ENCODE data around the gene ACTRT2. TPM values are rescaled to one million over a fixed set of nuclear protein-coding genes. Genes with fewer than 3 reads are reported as not detected.

The ACTRT2 gene
- polyA plus RNA-seq, 1 donor = not detected

DNA sequence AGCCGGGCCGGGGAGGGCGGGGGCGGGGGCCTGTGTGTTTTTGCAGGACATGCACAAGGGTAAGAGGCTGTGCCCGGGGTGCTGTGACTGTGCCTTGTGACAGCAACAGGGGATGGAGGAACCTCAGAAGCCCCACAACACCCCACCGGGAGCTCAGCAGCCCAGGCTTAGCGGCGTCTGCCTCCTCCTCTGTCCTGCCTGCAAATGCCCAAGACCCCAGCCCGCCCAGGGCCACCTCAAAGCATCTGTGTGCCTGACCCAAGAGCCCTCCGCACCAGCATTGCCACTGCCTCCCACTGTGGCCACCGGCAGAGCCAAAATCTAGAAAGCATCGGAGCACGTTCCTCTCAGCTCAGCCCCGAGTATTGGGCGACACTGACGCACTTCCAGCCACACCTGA is 2.7 kb upstream of the ACTRT2 start:
- Histone ChIP-seq H3K36me3 (ENCODE audit: control insufficient read depth, insufficient read depth, low read length) (no peaks in the 10 kb centered on the region), H3K4me3 (ENCODE audit: low read length) (no peak overlapping the region), H3K27ac (ENCODE audit: low read length) (no peak overlapping the region), H3K27me3 (ENCODE audit: control insufficient read depth, insufficient read depth, low read length) (peaks cover 14% of the 10 kb centered on the region), H3K4me1 (ENCODE audit: control insufficient read depth, insufficient read depth, low read length) (peaks cover 9% of the 10 kb centered on the region), H3K9me3 (ENCODE audit: control insufficient read depth, low read depth, low read length) (peaks cover 9% of the 10 kb centered on the region)
- DNase-seq = no peak
- WGBS (ENCODE audit: insufficient coverage, low lambda C conversion rate) = no CpG with 5 or more reads among the region's 16 CpGs

DNA sequence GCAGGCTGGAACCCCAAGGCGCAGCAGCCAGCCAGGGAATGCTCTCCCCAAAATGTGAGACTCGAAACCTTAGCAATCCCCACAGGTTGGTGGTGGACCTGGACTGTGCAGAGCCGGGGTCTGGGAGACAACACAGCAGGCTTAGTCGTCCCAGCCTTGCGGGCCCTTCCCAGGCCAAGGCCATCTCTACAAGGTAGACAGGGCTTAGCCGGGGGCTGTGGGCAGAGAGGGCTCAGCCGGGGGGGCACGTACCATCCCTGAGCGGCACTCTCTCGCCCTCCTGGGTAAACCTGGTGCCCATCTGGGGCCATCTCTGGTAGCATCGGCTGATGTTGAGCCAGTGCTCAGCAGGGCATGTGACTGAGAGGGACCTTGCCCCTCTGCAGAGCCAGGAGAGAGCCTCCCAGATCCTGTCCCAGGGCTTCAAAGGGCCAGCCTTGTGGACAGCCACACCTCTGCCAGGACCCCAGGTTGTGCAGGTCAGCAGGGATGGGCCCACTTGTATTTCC is 2.2 kb upstream of the ACTRT2 start:
- peak in 1 of 2 donors; percentile 21 for DNase-seq
- Histone ChIP-seq H3K9me3 (ENCODE audit: control insufficient read depth, low read depth, low read length) (peaks cover 9% of the 10 kb centered on the region), H3K4me3 (ENCODE audit: low read length) (no peak overlapping the region), H3K36me3 (ENCODE audit: control insufficient read depth, insufficient read depth, low read length) (no peaks in the 10 kb centered on the region), H3K27me3 (ENCODE audit: control insufficient read depth, insufficient read depth, low read length) (peaks cover 14% of the 10 kb centered on the region), H3K27ac (ENCODE audit: low read length) (no peak overlapping the region), H3K4me1 (ENCODE audit: control insufficient read depth, insufficient read depth, low read length) (peaks cover 9% of the 10 kb centered on the region)
- WGBS (ENCODE audit: insufficient coverage, low lambda C conversion rate) = no CpG with 5 or more reads among the region's 11 CpGs

DNA sequence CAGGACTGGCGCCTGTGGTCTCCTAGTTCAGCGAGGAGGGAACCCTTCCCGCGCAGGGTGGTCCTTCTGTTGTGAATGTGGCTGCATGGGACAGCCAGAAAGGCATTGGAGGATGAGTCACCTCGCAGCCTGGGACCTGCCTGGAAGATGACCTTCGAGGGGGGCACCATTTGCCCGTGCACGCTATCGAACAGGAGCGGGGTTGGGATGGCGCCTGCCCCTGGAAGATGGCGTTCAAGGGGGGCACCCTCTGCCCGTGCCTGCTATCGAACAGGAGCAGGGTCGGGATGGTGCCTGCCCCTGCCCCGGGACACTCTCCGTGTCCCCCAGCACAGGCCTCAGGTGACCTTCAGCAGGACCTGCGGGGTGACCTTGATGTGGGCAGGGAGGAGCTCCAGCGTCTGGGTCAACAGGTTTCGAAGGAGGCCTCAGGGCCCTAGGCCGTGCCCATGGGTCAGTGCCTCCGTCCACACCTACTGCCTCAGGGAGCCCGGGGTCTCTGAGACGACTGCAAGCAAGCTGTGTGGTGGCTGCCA is 1.7 kb upstream of the ACTRT2 start:
- no peak for DNase-seq
- peaks cover 9% of the 10 kb centered on the region for H3K4me1 ChIP-seq (ENCODE audit: control insufficient read depth, insufficient read depth, low read length)
- no peak overlapping the region for H3K27ac ChIP-seq (ENCODE audit: low read length)
- peaks cover 11% of the 10 kb centered on the region for H3K27me3 ChIP-seq (ENCODE audit: control insufficient read depth, insufficient read depth, low read length)
- H3K4me3 ChIP-seq (ENCODE audit: low read length) = no peak overlapping the region
- H3K9me3 ChIP-seq (ENCODE audit: control insufficient read depth, low read depth, low read length) = peaks cover 9% of the 10 kb centered on the region
- H3K36me3 ChIP-seq (ENCODE audit: control insufficient read depth, insufficient read depth, low read length) = no peaks in the 10 kb centered on the region
- no CpG with 5 or more reads among the region's 24 CpGs for WGBS (ENCODE audit: insufficient coverage, low lambda C conversion rate)

DNA sequence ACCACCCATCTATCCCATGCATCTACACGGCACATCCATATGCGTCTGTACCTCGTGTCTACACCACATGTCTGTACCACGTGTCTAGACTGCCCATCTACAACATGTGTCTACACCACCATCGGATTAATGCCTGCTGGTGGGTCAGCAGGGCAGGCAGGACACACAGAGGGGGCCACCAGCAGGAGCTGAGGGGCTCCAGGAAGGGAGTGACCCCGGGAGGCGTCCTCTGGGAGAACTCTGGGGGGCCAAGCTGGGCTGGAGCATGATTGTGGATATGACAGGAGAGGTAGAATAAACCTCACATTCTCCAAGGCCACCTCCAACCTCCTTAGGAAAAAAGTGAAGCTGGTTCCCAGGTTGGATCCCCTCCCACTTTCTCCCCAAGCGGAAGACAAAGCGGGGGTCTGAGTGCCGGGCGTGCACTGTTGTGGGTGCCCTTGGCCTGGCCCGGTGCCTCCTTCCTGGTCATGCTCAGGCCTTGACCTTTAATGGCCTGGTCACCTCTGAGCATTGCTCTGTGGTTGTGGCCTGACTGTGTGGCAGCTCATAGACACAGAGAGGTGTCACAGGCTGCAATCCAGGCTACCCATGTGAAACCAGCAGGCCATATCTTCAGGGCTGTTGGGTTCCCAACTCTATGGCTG is 881 bp upstream of the ACTRT2 start:
- H3K4me1 ChIP-seq (ENCODE audit: control insufficient read depth, insufficient read depth, low read length) = peaks cover 9% of the 10 kb centered on the region
- no peaks in the 10 kb centered on the region for H3K36me3 ChIP-seq (ENCODE audit: control insufficient read depth, insufficient read depth, low read length)
- no CpG with 5 or more reads among the region's 12 CpGs for WGBS (ENCODE audit: insufficient coverage, low lambda C conversion rate)
- peaks cover 9% of the 10 kb centered on the region for H3K9me3 ChIP-seq (ENCODE audit: control insufficient read depth, low read depth, low read length)
- H3K27me3 ChIP-seq (ENCODE audit: control insufficient read depth, insufficient read depth, low read length) = peaks cover 3% of the 10 kb centered on the region
- DNase-seq = no peak
- H3K4me3 ChIP-seq (ENCODE audit: low read length) = no peak overlapping the region
- no peak overlapping the region for H3K27ac ChIP-seq (ENCODE audit: low read length)

DNA sequence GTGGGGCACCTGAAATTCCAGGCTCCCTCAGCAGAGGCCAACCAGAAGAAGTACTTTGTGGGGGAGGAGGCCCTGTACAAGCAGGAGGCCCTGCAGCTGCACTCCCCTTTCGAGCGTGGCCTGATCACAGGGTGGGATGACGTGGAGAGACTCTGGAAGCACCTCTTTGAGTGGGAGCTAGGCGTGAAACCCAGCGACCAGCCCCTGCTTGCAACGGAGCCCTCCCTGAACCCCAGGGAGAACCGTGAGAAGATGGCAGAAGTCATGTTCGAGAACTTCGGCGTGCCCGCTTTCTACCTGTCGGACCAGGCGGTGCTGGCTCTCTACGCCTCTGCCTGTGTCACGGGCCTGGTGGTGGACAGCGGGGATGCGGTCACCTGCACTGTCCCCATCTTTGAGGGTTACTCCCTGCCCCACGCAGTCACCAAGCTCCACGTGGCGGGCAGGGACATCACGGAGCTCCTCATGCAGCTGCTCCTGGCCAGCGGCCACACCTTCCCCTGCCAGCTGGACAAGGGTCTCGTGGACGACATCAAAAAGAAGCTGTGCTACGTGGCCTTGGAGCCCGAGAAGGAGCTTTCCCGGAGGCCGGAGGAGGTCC is 634 bp downstream of the ACTRT2 start:
- no peaks in the 10 kb centered on the region for H3K36me3 ChIP-seq (ENCODE audit: control insufficient read depth, insufficient read depth, low read length)

DNA sequence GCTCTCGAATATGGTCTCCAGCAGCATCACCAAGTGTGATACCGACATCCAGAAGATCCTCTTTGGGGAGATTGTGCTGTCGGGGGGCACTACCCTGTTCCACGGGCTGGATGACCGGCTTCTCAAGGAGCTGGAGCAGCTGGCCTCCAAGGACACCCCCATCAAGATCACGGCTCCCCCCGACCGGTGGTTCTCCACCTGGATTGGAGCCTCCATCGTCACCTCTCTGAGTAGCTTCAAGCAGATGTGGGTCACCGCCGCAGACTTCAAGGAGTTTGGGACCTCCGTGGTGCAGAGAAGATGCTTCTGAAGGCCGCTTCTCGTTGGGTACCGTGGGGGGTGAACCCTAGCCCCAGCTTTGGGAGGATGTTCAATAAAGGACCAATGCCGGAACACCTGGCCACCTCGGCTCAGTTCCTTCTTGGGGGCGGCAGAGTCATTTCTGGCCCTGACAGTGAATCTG is 1.3 kb downstream of the ACTRT2 start:
- no peak overlapping the region for H3K27ac ChIP-seq (ENCODE audit: low read length)
- H3K4me3 ChIP-seq (ENCODE audit: low read length) = no peak overlapping the region
- H3K4me1 ChIP-seq (ENCODE audit: control insufficient read depth, insufficient read depth, low read length) = peaks cover 2% of the 10 kb centered on the region
- H3K9me3 ChIP-seq (ENCODE audit: control insufficient read depth, low read depth, low read length) = peaks cover 9% of the 10 kb centered on the region
- H3K27me3 ChIP-seq (ENCODE audit: control insufficient read depth, insufficient read depth, low read length) = peaks cover 8% of the 10 kb centered on the region
- no peaks in the 10 kb centered on the region for H3K36me3 ChIP-seq (ENCODE audit: control insufficient read depth, insufficient read depth, low read length)
- no CpG with 5 or more reads among the region's 18 CpGs for WGBS (ENCODE audit: insufficient coverage, low lambda C conversion rate)
- DNase-seq = no peak

More for the DNA sequence above, 634 bp downstream of the ACTRT2 start:
- Histone ChIP-seq H3K4me3 (ENCODE audit: low read length) (no peak overlapping the region), H3K4me1 (ENCODE audit: control insufficient read depth, insufficient read depth, low read length) (peaks cover 8% of the 10 kb centered on the region), H3K27ac (ENCODE audit: low read length) (no peak overlapping the region), H3K27me3 (ENCODE audit: control insufficient read depth, insufficient read depth, low read length) (peaks cover 2% of the 10 kb centered on the region), H3K9me3 (ENCODE audit: control insufficient read depth, low read depth, low read length) (peaks cover 9% of the 10 kb centered on the region)
- no peak for DNase-seq
- no CpG with 5 or more reads among the region's 28 CpGs for WGBS (ENCODE audit: insufficient coverage, low lambda C conversion rate)

DNA sequence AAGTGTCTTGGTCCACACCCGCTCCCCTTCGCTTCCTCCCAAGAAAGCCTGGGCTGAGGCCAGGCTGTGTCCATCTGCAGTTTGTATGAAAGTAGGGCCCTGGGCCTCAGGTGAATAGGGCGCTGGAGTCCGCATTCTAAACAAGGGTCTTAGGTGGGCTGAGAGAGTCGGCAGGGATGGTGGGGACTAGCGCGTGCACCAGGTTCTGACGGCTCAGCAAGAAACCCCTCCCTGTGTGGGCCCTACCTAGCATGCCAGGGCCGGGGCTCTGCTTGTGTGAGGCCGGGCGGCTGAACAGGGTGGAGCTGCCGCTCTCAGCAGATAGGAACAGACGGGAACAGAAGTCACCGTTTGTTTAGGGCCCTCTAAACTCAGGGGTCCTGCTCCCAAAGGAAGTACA is 1.7 kb downstream of the ACTRT2 start:
- no peak for DNase-seq
- no peak overlapping the region for H3K27ac ChIP-seq (ENCODE audit: low read length)
- WGBS (ENCODE audit: insufficient coverage, low lambda C conversion rate) = no CpG with 5 or more reads among the region's 14 CpGs

DNA sequence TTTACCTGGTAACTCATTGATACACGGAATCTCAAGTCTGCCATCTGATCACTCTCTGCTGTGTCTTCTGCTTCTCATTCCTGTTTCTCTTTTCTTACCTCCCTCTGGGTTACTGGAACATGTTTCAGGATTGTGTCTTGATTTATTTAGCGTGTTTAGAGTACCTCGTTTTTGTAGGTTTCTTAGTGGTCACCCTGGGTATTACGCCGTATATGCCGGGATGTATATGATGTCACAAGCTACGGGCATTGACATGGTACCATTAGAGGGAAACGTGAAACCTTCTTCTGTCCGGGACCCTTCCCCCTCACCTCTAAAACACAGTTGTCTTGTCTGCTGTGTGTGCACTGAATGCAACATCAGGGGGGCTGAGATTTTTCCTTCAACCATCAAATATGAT is 2.8 kb downstream of the ACTRT2 start:
- H3K4me1 ChIP-seq (ENCODE audit: control insufficient read depth, insufficient read depth, low read length) = no peaks in the 10 kb centered on the region
- H3K27me3 ChIP-seq (ENCODE audit: control insufficient read depth, insufficient read depth, low read length) = peaks cover 22% of the 10 kb centered on the region
- H3K27ac ChIP-seq (ENCODE audit: low read length) = no peak overlapping the region
- no peaks in the 10 kb centered on the region for H3K36me3 ChIP-seq (ENCODE audit: control insufficient read depth, insufficient read depth, low read length)
- H3K4me3 ChIP-seq (ENCODE audit: low read length) = no peak overlapping the region
- no peak for DNase-seq
- peaks cover 9% of the 10 kb centered on the region for H3K9me3 ChIP-seq (ENCODE audit: control insufficient read depth, low read depth, low read length)
- no CpG with 5 or more reads among the region's 9 CpGs for WGBS (ENCODE audit: insufficient coverage, low lambda C conversion rate)

More for the DNA sequence above, 1.7 kb downstream of the ACTRT2 start:
- Histone ChIP-seq H3K36me3 (ENCODE audit: control insufficient read depth, insufficient read depth, low read length) (no peaks in the 10 kb centered on the region), H3K4me3 (ENCODE audit: low read length) (no peak overlapping the region), H3K9me3 (ENCODE audit: control insufficient read depth, low read depth, low read length) (peaks cover 9% of the 10 kb centered on the region), H3K4me1 (ENCODE audit: control insufficient read depth, insufficient read depth, low read length) (no peaks in the 10 kb centered on the region), H3K27me3 (ENCODE audit: control insufficient read depth, insufficient read depth, low read length) (peaks cover 12% of the 10 kb centered on the region)

DNA sequence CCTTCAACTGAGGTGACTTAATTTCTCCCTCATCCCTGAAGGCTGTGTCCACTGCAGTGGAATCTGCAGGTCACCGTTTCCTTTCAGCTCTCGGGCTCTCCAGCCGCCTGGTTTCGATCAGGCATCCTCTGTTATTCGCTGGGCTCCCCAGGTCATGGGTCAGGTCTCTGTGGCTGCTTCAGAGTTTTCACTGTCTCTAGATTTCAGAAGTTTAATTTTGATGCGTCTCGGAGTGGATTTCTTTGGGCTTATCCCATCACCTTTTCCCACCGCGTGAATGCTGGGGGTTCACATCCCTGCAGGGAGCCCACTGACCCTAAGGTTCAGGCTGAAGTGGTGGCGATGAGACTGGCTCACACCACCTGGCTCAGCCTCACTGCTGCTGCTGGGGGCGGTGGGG is 3.3 kb downstream of the ACTRT2 start:
- Histone ChIP-seq H3K27me3 (ENCODE audit: control insufficient read depth, insufficient read depth, low read length) (peaks cover 26% of the 10 kb centered on the region), H3K4me1 (ENCODE audit: control insufficient read depth, insufficient read depth, low read length) (no peaks in the 10 kb centered on the region), H3K36me3 (ENCODE audit: control insufficient read depth, insufficient read depth, low read length) (no peaks in the 10 kb centered on the region), H3K4me3 (ENCODE audit: low read length) (no peak overlapping the region), H3K9me3 (ENCODE audit: control insufficient read depth, low read depth, low read length) (peaks cover 9% of the 10 kb centered on the region), H3K27ac (ENCODE audit: low read length) (no peak overlapping the region)
- no peak for DNase-seq
- no CpG with 5 or more reads among the region's 11 CpGs for WGBS (ENCODE audit: insufficient coverage, low lambda C conversion rate)

DNA sequence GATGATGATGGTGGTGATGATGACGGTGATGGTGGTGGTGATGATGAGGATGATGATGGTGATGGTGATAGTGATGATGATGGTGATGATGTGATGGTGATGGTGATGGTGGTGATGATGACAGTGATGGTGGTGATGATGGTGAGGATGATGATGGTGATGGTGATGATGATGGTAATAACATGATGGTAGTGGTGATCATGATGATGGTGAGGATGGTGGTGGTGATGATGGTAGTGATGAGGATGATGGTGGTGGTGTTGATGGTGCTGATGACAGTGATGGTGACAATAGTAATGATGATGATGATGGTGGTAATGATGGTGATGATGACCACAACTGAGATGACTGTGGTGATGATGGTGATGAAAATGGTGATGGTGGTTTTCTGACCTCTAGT is 4.9 kb downstream of the ACTRT2 start:
- Histone ChIP-seq H3K27ac (ENCODE audit: low read length) (no peak overlapping the region), H3K9me3 (ENCODE audit: control insufficient read depth, low read depth, low read length) (peaks cover 9% of the 10 kb centered on the region), H3K27me3 (ENCODE audit: control insufficient read depth, insufficient read depth, low read length) (peaks cover 37% of the 10 kb centered on the region), H3K4me3 (ENCODE audit: low read length) (no peak overlapping the region), H3K4me1 (ENCODE audit: control insufficient read depth, insufficient read depth, low read length) (no peaks in the 10 kb centered on the region), H3K36me3 (ENCODE audit: control insufficient read depth, insufficient read depth, low read length) (no peaks in the 10 kb centered on the region)
- WGBS (ENCODE audit: insufficient coverage, low lambda C conversion rate) = 100% methylated on average over 1 of the region's 1 CpG
- no peak for DNase-seq

All from large intestine (tissue), 3 donors.